Ovary (tissue), 3 donors: ENCODE measurements around the gene LAMB1.

ENCODE experiments used
- POLR2A ChIP-seq: fragments of 450-650 bp; IDR thresholded peaks from one replicate; pipeline ENCODE4 v1.6.1; 2017; ENCODE audit warnings: antibody characterized with exemption, mild to moderate bottlenecking, moderate library complexity
- TF ChIP-seq, protein P1 (sequence below), 3 donors: fragments of 450-650 bp in 2 of 3; fragments of 200-600 bp in 1 of 3; IDR thresholded peaks; one replicate each; pipeline versions ENCODE4 v1.5.1 to v1.8.0; 2016 to 2022; ENCODE audit warnings: antibody characterized with exemption in 3 of 3, mild to moderate bottlenecking in 1 of 3
- donor health status: DM: no; HTN: no; CAD: no.

DNA sequence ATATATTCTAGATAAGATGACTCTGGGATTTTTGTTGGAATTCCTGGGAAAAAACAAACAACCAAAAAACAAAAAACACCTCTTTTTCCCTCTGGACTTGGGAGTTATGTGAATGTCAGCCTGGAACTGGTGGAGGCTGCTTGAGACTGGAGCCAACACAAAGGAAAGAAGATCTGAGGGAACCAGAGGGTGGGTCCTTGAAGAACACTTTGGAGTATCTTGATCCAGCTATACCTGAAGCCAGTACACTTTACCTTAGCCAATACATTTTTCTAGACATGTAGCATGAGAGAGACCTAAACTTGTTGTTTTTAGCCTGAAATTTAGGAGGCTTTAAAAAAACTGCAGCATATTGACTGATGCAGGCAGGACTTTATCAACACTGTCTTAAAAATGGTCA lies 5.9 kb upstream of the LAMB1 start:
- TF ChIP-seq, protein P1, sequence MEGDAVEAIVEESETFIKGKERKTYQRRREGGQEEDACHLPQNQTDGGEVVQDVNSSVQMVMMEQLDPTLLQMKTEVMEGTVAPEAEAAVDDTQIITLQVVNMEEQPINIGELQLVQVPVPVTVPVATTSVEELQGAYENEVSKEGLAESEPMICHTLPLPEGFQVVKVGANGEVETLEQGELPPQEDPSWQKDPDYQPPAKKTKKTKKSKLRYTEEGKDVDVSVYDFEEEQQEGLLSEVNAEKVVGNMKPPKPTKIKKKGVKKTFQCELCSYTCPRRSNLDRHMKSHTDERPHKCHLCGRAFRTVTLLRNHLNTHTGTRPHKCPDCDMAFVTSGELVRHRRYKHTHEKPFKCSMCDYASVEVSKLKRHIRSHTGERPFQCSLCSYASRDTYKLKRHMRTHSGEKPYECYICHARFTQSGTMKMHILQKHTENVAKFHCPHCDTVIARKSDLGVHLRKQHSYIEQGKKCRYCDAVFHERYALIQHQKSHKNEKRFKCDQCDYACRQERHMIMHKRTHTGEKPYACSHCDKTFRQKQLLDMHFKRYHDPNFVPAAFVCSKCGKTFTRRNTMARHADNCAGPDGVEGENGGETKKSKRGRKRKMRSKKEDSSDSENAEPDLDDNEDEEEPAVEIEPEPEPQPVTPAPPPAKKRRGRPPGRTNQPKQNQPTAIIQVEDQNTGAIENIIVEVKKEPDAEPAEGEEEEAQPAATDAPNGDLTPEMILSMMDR (IDR thresholded peaks at IDR 0.05), result no peak
- TF ChIP-seq POLR2A, result no peak
